ENCODE measurements around the gene REEP2. TPM values are rescaled to one million over a fixed set of nuclear protein-coding genes. Genes with fewer than 3 reads are reported as not detected.

Gene REEP2
- total RNA-seq, 2 experiments from 2014 or later = 3.9 to 5.1 TPM

DNA sequence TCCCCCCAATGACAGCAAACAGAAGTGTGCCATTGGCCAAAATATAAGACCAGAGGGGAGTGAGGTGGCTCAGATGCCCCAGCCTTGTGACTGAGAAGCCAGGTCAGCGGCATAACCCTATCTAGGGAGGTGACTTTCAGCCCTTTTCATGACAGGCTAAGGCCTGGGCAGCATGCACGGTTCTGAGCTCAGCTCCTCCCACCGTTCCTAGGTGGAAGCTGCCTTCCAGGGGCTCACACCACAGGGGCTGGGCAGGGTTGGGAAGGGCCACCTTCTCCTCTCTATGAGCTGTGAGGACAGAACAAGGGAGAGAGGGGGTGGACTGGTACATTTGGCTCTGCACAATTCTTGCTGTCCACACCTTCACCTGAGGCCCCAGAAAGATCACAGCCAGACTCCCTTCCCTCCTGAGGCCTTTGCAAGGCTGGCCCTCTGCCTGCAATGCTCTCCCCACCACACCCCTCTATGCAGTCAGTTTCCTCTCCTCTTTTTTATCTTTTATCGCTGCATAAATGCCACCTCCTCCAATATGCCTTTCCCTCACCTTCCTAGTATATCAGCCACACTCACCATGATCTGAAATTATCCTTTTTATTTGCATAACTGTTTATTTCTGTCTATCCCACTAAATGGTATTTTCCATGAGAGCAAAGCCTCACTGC lies 21.3 kb downstream of the REEP2 start:
- POLR2A ChIA-PET = interaction anchor here (1.0 kb wide), 1 partner anchor 106 kb away, joined by 5 read pairs; no protein-coding TSS in a partner anchor
- no peaks in the 10 kb centered on the region for H4K20me1 ChIP-seq (ENCODE audit: insufficient read depth, low read length)
- no peak overlapping the region for H3K4me3 ChIP-seq (ENCODE audit: low read depth, low read length, poor library complexity, severe bottlenecking)
- H3K4me1 ChIP-seq (ENCODE audit: insufficient read depth, low read length, poor library complexity, severe bottlenecking) = peaks cover 35% of the 10 kb centered on the region
- H3K27ac ChIP-seq (ENCODE audit: low read depth, low read length, poor library complexity, severe bottlenecking) = no peak overlapping the region
- no TSS peak for BruUV-seq (replicated peaks)
- no peak for DNase-seq (ENCODE audit: low spot score)
- peak overlapping the region; percentile 91; the same call in 1 of the 2 replicates for H2AFZ ChIP-seq (ENCODE audit: low read length)
- no peak for TF ChIP-seq EZH2phosphoT487 (IDR thresholded peaks at IDR 0.05; ENCODE audit: borderline replicate concordance, low read depth, low read length)
- TF ChIP-seq, protein P1, sequence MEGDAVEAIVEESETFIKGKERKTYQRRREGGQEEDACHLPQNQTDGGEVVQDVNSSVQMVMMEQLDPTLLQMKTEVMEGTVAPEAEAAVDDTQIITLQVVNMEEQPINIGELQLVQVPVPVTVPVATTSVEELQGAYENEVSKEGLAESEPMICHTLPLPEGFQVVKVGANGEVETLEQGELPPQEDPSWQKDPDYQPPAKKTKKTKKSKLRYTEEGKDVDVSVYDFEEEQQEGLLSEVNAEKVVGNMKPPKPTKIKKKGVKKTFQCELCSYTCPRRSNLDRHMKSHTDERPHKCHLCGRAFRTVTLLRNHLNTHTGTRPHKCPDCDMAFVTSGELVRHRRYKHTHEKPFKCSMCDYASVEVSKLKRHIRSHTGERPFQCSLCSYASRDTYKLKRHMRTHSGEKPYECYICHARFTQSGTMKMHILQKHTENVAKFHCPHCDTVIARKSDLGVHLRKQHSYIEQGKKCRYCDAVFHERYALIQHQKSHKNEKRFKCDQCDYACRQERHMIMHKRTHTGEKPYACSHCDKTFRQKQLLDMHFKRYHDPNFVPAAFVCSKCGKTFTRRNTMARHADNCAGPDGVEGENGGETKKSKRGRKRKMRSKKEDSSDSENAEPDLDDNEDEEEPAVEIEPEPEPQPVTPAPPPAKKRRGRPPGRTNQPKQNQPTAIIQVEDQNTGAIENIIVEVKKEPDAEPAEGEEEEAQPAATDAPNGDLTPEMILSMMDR (conservative IDR thresholded peaks at IDR 0.05; ENCODE audit: low read length) = no peak
- H3K36me3 ChIP-seq (ENCODE audit: insufficient read depth, low read length) = no peaks in the 10 kb centered on the region
- intact Hi-C loops (cut with micrococcal nuclease; ENCODE audit: unreplicated experiment) = no loop called here
- no peaks in the 10 kb centered on the region for H3K9me2 ChIP-seq (ENCODE audit: insufficient read depth, low read length)
- 0 out of 2 replicates have a peak overlapping the region, but pooled peaks have one; percentile 33 for H3K4me2 ChIP-seq (ENCODE audit: low read length)
- no peaks in the 10 kb centered on the region for H3K9me3 ChIP-seq (ENCODE audit: low read length)
- CTCF ChIA-PET (ENCODE audit: unreplicated experiment) = interaction anchor here (0.8 kb wide), 1 partner anchor 11 kb away, joined by 3 read pairs; no protein-coding TSS in a partner anchor
- H3K79me2 ChIP-seq (ENCODE audit: insufficient read depth, low read depth, low read length) = no peaks in the 10 kb centered on the region

DNA sequence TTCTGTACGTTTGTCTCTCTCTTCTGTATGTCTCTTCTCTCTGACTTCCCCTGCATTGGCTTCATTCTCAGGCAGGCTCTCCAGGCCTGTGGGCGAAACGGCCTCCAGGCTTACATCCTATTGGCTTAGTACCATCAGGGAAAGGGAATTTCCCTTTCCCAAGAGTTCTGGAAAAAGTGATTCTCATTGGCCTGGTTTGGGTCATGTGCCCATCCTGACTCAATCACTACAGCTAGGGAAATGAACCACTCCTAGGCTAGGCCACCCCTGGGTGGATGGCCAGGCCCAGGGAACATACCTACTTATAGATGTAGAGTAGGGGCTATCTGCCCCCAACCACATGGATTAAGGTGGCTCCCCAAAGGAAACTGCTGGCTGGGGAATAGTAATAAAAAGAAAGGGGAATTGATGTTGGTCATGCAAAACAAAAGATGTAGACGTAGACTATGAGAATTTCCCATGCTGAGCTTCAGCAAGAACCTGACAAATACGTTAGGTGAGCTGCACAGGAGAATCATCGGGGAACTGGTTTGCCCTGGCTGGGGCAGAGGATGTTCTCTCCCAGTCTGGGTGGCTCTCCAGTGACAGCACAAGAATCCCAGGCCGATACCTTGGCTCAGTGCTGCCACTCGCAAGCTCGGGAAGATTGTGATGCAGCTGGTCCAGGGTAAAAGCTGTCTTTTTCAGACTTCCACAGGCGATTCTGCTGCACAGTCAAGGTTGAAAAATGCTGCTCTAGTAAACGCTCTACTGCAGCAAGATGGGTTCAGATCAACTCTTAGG lies 22.7 kb downstream of the REEP2 start:
- Histone ChIP-seq H4K20me1 (ENCODE audit: insufficient read depth, low read length) (no peaks in the 10 kb centered on the region), H3K27ac (ENCODE audit: low read depth, low read length, poor library complexity, severe bottlenecking) (no peak overlapping the region), H3K36me3 (ENCODE audit: insufficient read depth, low read length) (no peaks in the 10 kb centered on the region), H3K4me3 (ENCODE audit: low read depth, low read length, poor library complexity, severe bottlenecking) (no peak overlapping the region), H2AFZ (ENCODE audit: low read length) (no peak overlapping the region), H3K9me3 (ENCODE audit: low read length) (no peaks in the 10 kb centered on the region), H3K4me2 (ENCODE audit: low read length) (no peak overlapping the region), H3K79me2 (ENCODE audit: insufficient read depth, low read depth, low read length) (no peaks in the 10 kb centered on the region), H3K4me1 (ENCODE audit: insufficient read depth, low read length, poor library complexity, severe bottlenecking) (peaks cover 44% of the 10 kb centered on the region), H3K9me2 (ENCODE audit: insufficient read depth, low read length) (no peaks in the 10 kb centered on the region)
- no TSS peak for BruUV-seq (replicated peaks)
- ChIA-PET CTCF (ENCODE audit: unreplicated experiment) (no interaction called here), POLR2A (no interaction called here)
- no peak for TF ChIP-seq EZH2phosphoT487 (IDR thresholded peaks at IDR 0.05; ENCODE audit: borderline replicate concordance, low read depth, low read length)
- TF ChIP-seq, protein P1 (conservative IDR thresholded peaks at IDR 0.05; ENCODE audit: low read length) = no peak
- DNase-seq (ENCODE audit: low spot score) = no peak
- intact Hi-C loops (cut with micrococcal nuclease; ENCODE audit: unreplicated experiment) = no loop called here

Data from OCI-LY7 (cell line).